Skeletal muscle satellite cell (primary cell): ENCODE results near the gene VGLL4.
A peak's percentile ranks its signal among the peaks of the same experiment; 100 is the strongest.
"Not testable (repeated sequence)": the region's sequence is repeated elsewhere in the genome, so short reads cannot be mapped to it uniquely, and the experiment has no call there.

Source experiments
- H3K27me3 ChIP-seq: 2 replicates; pipeline ENCODE4 v1.7.0; 2013; ENCODE audit warnings: low read length; ENCODE audit not compliant: control insufficient read depth, insufficient read depth
- H3K36me3 ChIP-seq: 2 replicates; pipeline ENCODE4 v1.7.0; 2013; ENCODE audit warnings: mild to moderate bottlenecking, control low read depth, low read length; ENCODE audit not compliant: insufficient read depth
- H3K4me1 ChIP-seq: 2 replicates; pipeline ENCODE4 v1.7.0; 2013; ENCODE audit warnings: low read length; ENCODE audit not compliant: control insufficient read depth, insufficient read depth
- H3K4me2 ChIP-seq: 2 replicates; pipeline ENCODE4 v1.7.0; 2013; ENCODE audit warnings: mild to moderate bottlenecking, low read length
- H3K4me3 ChIP-seq: 2 replicates; pipeline ENCODE4 v1.7.0; 2013; ENCODE audit warnings: low read length
- H3K9ac ChIP-seq: 2 replicates; pipeline ENCODE4 v1.7.0; 2013; ENCODE audit warnings: mild to moderate bottlenecking, low read depth, low read length, moderate library complexity
- H3K9me3 ChIP-seq: replicated peaks from 2 replicates; pipeline ENCODE4 v1.7.0; 2013; ENCODE audit warnings: mild to moderate bottlenecking, control low read depth, low read length

The VGLL4 gene

GRCh38 chr3:11532931-11533391, 110.8 kb downstream of the VGLL4 start:
- Histone ChIP-seq H3K4me3 (no peak overlapping the region), H3K9ac (no peak overlapping the region), H3K4me2 (peak overlapping the region; percentile 30), H3K9me3 (no peaks in the 10 kb centered on the region), H3K27me3 (no peaks in the 10 kb centered on the region), H3K36me3 (no peaks in the 10 kb centered on the region), H3K4me1 (peaks cover 45% of the 10 kb centered on the region)

GRCh38 chr3:11530153-11530721, 113.5 kb downstream of the VGLL4 start:
- no peaks in the 10 kb centered on the region for H3K9me3 ChIP-seq
- peaks cover 45% of the 10 kb centered on the region for H3K4me1 ChIP-seq
- no peaks in the 10 kb centered on the region for H3K27me3 ChIP-seq
- H3K4me3 ChIP-seq = no peak overlapping the region
- no peaks in the 10 kb centered on the region for H3K36me3 ChIP-seq
- no peak overlapping the region for H3K9ac ChIP-seq
- peak overlapping the region; percentile 29 for H3K4me2 ChIP-seq

- peaks cover 42% of the 10 kb centered on the region for H3K4me1 ChIP-seq
- H3K27me3 ChIP-seq = no peaks in the 10 kb centered on the region
- H3K4me2 ChIP-seq = no peak overlapping the region
- no peaks in the 10 kb centered on the region for H3K9me3 ChIP-seq
- H3K9ac ChIP-seq = peak overlapping the region; percentile 33
- no peak overlapping the region for H3K4me3 ChIP-seq
- no peaks in the 10 kb centered on the region for H3K36me3 ChIP-seq
Observed at GRCh38 chr3:11529281-11529680, 114.4 kb downstream of the VGLL4 start.

GRCh38 chr3:11526121-11526520, 117.6 kb downstream of the VGLL4 start:
- H3K27me3 ChIP-seq, H3K36me3 ChIP-seq, H3K9ac ChIP-seq, H3K4me3 ChIP-seq, H3K9me3 ChIP-seq, H3K4me2 ChIP-seq: not testable (repeated sequence)
- peaks cover 30% of the 10 kb centered on the region for H3K4me1 ChIP-seq

GRCh38 chr3:11523572-11524101, 120.1 kb downstream of the VGLL4 start:
- no peaks in the 10 kb centered on the region for H3K9me3 ChIP-seq
- no peaks in the 10 kb centered on the region for H3K36me3 ChIP-seq
- no peak overlapping the region for H3K9ac ChIP-seq
- no peak overlapping the region for H3K4me2 ChIP-seq
- H3K27me3 ChIP-seq = no peaks in the 10 kb centered on the region
- no peak overlapping the region for H3K4me3 ChIP-seq
- H3K4me1 ChIP-seq = peaks cover 9% of the 10 kb centered on the region

- no peaks in the 10 kb centered on the region for H3K9me3 ChIP-seq
- no peaks in the 10 kb centered on the region for H3K27me3 ChIP-seq
- H3K4me2 ChIP-seq = no peak overlapping the region
- H3K36me3 ChIP-seq = no peaks in the 10 kb centered on the region
- H3K4me1 ChIP-seq = peaks cover 9% of the 10 kb centered on the region
- H3K4me3 ChIP-seq = no peak overlapping the region
- H3K9ac ChIP-seq = no peak overlapping the region
Observed at GRCh38 chr3:11522953-11523571, 120.7 kb downstream of the VGLL4 start.

- Histone ChIP-seq H3K9me3 (no peaks in the 10 kb centered on the region), H3K4me1 (peaks cover 9% of the 10 kb centered on the region), H3K4me3 (no peak overlapping the region), H3K9ac (no peak overlapping the region), H3K27me3 (no peaks in the 10 kb centered on the region), H3K4me2 (no peak overlapping the region), H3K36me3 (no peaks in the 10 kb centered on the region)
Observed at GRCh38 chr3:11522398-11522715, 121.4 kb downstream of the VGLL4 start.

GRCh38 chr3:11521167-11521566, 122.5 kb downstream of the VGLL4 start:
- H3K9ac ChIP-seq = no peak overlapping the region
- no peak overlapping the region for H3K4me2 ChIP-seq
- H3K4me1 ChIP-seq = peaks cover 9% of the 10 kb centered on the region
- H3K36me3 ChIP-seq = no peaks in the 10 kb centered on the region
- H3K27me3 ChIP-seq = no peaks in the 10 kb centered on the region
- no peak overlapping the region for H3K4me3 ChIP-seq
- H3K9me3 ChIP-seq = no peaks in the 10 kb centered on the region

- Histone ChIP-seq H3K36me3 (no peaks in the 10 kb centered on the region), H3K4me1 (peaks cover 16% of the 10 kb centered on the region), H3K27me3 (no peaks in the 10 kb centered on the region), H3K9ac (no peak overlapping the region), H3K9me3 (no peaks in the 10 kb centered on the region), H3K4me2 (no peak overlapping the region), H3K4me3 (no peak overlapping the region)
Observed at GRCh38 chr3:11517601-11518000, 126.1 kb downstream of the VGLL4 start.

- no peak overlapping the region for H3K4me3 ChIP-seq
- H3K27me3 ChIP-seq = no peaks in the 10 kb centered on the region
- H3K36me3 ChIP-seq = no peaks in the 10 kb centered on the region
- no peaks in the 10 kb centered on the region for H3K9me3 ChIP-seq
- H3K4me2 ChIP-seq = peak overlapping the region; percentile 57
- no peak overlapping the region for H3K9ac ChIP-seq
- peaks cover 30% of the 10 kb centered on the region for H3K4me1 ChIP-seq
Observed at GRCh38 chr3:11514191-11514821, 129.4 kb downstream of the VGLL4 start.

- H3K36me3 ChIP-seq = no peaks in the 10 kb centered on the region
- H3K4me1 ChIP-seq = peaks cover 35% of the 10 kb centered on the region
- H3K9ac ChIP-seq = no peak overlapping the region
- no peaks in the 10 kb centered on the region for H3K27me3 ChIP-seq
- H3K4me2 ChIP-seq = peak overlapping the region; percentile 57
- no peaks in the 10 kb centered on the region for H3K9me3 ChIP-seq
- no peak overlapping the region for H3K4me3 ChIP-seq
Observed at GRCh38 chr3:11513817-11514135, 129.9 kb downstream of the VGLL4 start.
